Thoracic aorta (tissue), 2 donors: ENCODE data around the gene GABPB2. TPM values are rescaled to one million over a fixed set of nuclear protein-coding genes. Genes with fewer than 3 reads are reported as not detected.

Experiments used
- ATAC-seq: fragments of 150-250 bp; one replicate; pipeline ENCODE4 v1.8.0; 2017; ENCODE audit warnings: low read depth; ENCODE audit not compliant: insufficient number of reproducible peaks, low FRiP score
- DNase-seq: peaks from one replicate; pipeline ENCODE4 v3.0.0-alpha.2; 2020; ENCODE audit warnings: low spot score
- H3K27ac ChIP-seq, 2 donors: fragments of 200-600 bp; sonication (generic); 1 replicate in 1 of 2; 2 replicates in 1 of 2; pipeline ENCODE4 v1.5.1; 2016; ENCODE audit warnings: mild to moderate bottlenecking in 2 of 2, moderate library complexity in 2 of 2
- H3K27me3 ChIP-seq: fragments of 200-600 bp; sonication (generic); replicated peaks from 2 replicates; pipeline ENCODE4 v1.6.0; 2016; ENCODE audit warnings: mild to moderate bottlenecking; ENCODE audit not compliant: insufficient read depth
- H3K36me3 ChIP-seq: fragments of 200-600 bp; sonication (generic); one replicate; pipeline ENCODE4 v1.5.1; 2016
- H3K4me1 ChIP-seq, 2 donors: fragments of 200-600 bp; sonication (generic); 1 replicate in 1 of 2; 2 replicates in 1 of 2; pipeline versions ENCODE4 v1.5.1 to v1.6.0; 2016; ENCODE audit warnings: low read depth in 2 of 2, mild to moderate bottlenecking in 1 of 2; ENCODE audit not compliant: control insufficient read depth in 1 of 2
- H3K4me3 ChIP-seq: fragments of 200-600 bp; sonication (generic); 2 replicates; pipeline ENCODE4 v1.5.1; 2016; ENCODE audit warnings: mild to moderate bottlenecking
- H3K9me3 ChIP-seq: fragments of 200-600 bp; sonication (generic); 2 replicates; pipeline ENCODE4 v1.5.1; 2016
- CTCF ChIP-seq: fragments of 200-600 bp; sonication (generic); IDR thresholded peaks from one replicate; pipeline ENCODE4 v1.5.1; 2019; ENCODE audit warnings: antibody characterized with exemption
- total RNA-seq, 2 donors: library from RNA; depleted of rRNA; stranded (reverse); fragments of >200 nt; gene quantifications; one replicate each; pipeline versions ENCODE4 v1.1.0 to v1.2.3, GENCODE V29; 2016

The GABPB2 gene
- 10 to 100 TPM; 24.6 to 33.0 TPM for total RNA-seq

- ATAC-seq (peak; percentile 79), DNase-seq (peak; percentile 83)
- Histone ChIP-seq H3K9me3 (no peaks in the 10 kb centered on the region), H3K4me3 (peak within 1 kb of the TSS; percentile 95), H3K36me3 (peaks cover 5% of the 10 kb centered on the region), H3K27ac (peak within 1 kb of the TSS; percentile 99 to 100), H3K27me3 (no peaks in the 10 kb centered on the region), H3K4me1 (peaks cover 0 to 19% of the 10 kb centered on the region in 2 donors)
- TF ChIP-seq CTCF, result peak; percentile 92
These were observed at the start of gene GABPB2 for GRCh38 chr1:151070474-151071276. TSS of gene GABPB2 (plus strand) at chr1:151070761. CDS start at chr1:151088190, 17,429 bp downstream.

GRCh38 chr1:151024540-151025146 lies 45.9 kb upstream of the GABPB2 start:
- peak; percentile 66 for TF ChIP-seq CTCF
- DNase-seq, result peak; percentile 68
- H3K27me3 ChIP-seq, result no peaks in the 10 kb centered on the region
- H3K9me3 ChIP-seq, result no peaks in the 10 kb centered on the region
- no peak overlapping the region for H3K4me3 ChIP-seq
- peaks cover 30% of the 10 kb centered on the region for H3K36me3 ChIP-seq
- peak overlapping the region; percentile 13 to 14 for H3K27ac ChIP-seq
- ATAC-seq, result peak; percentile 83
- H3K4me1 ChIP-seq, result peaks cover 0 to 3% of the 10 kb centered on the region in 2 donors

GRCh38 chr1:151026460-151026859 lies 44.1 kb upstream of the GABPB2 start:
- TF ChIP-seq CTCF, result no peak
- DNase-seq, result no peak
- Histone ChIP-seq H3K36me3 (peaks cover 40% of the 10 kb centered on the region), H3K9me3 (no peaks in the 10 kb centered on the region), H3K27me3 (no peaks in the 10 kb centered on the region), H3K27ac (no peak overlapping the region), H3K4me3 (no peak overlapping the region), H3K4me1 (peaks cover 0 to 3% of the 10 kb centered on the region in 2 donors)
- no peak for ATAC-seq

- H3K9me3 ChIP-seq, result no peaks in the 10 kb centered on the region
- no peak for ATAC-seq
- no peak for TF ChIP-seq CTCF
- peaks cover 45% of the 10 kb centered on the region for H3K36me3 ChIP-seq
- H3K27ac ChIP-seq, result no peak overlapping the region
- no peaks in the 10 kb centered on the region for H3K27me3 ChIP-seq
- H3K4me1 ChIP-seq, result no peaks in the 10 kb centered on the region
- no peak for DNase-seq
- H3K4me3 ChIP-seq, result no peak overlapping the region
These were observed 38.4 kb upstream of the GABPB2 start for GRCh38 chr1:151032164-151032563.

- TF ChIP-seq CTCF, result no peak
- Histone ChIP-seq H3K27me3 (no peaks in the 10 kb centered on the region), H3K36me3 (peaks cover 29% of the 10 kb centered on the region), H3K4me1 (no peaks in the 10 kb centered on the region), H3K9me3 (no peaks in the 10 kb centered on the region), H3K27ac (no peak overlapping the region), H3K4me3 (no peak overlapping the region)
- DNase-seq, result no peak
- no peak for ATAC-seq
These were observed 35.4 kb upstream of the GABPB2 start for GRCh38 chr1:151035167-151035566.
